Stimulated activated CD4-positive, alpha-beta T cell treated with anti-CD3 and anti-CD28 coated beads, Interleukin-15, amount 100 ng/mL, for 24 hours (primary cell): ENCODE results near the gene CNPY1.
A peak's percentile ranks its signal among the peaks of the same experiment; 100 is the strongest.

ENCODE experiments used
- DNase-seq: peaks from one replicate; pipeline ENCODE4 v3.0.0-alpha.2; 2020

The CNPY1 gene

DNA sequence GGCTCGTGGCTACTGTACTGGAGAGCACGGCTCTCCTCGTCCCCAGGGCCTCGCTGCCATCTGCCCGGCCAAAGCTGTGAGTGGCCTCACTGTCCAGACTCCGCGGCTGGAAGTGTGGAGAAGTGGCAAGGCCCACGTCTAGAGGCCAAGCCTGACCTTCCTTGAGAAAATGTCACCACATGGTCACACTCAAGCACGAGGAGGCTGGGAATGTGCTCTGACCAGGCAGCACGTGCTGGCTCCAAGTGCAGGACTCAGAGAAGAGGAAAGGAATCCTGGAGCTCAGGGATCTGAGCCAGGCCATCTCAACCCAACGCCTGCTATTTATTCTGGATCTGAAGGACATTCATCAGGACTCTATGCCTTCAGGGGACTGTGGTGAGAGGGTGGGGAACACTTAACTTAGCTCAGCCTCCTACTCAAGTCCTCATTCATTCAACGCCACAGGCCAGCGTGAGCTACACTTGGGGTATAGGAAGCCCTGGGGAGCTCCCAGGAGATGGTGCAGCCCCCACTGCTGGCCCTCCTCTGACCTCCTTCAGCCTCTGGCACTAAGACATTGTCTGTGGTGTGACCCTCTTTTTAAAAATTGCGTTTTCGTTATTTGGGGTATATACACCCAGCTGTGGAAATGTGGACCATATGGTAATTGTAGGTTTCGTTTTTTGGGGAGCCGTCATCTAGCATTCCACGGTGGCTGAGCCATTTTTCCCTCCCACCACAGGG is 59.4 kb downstream of the CNPY1 start:
- no peak for DNase-seq

DNA sequence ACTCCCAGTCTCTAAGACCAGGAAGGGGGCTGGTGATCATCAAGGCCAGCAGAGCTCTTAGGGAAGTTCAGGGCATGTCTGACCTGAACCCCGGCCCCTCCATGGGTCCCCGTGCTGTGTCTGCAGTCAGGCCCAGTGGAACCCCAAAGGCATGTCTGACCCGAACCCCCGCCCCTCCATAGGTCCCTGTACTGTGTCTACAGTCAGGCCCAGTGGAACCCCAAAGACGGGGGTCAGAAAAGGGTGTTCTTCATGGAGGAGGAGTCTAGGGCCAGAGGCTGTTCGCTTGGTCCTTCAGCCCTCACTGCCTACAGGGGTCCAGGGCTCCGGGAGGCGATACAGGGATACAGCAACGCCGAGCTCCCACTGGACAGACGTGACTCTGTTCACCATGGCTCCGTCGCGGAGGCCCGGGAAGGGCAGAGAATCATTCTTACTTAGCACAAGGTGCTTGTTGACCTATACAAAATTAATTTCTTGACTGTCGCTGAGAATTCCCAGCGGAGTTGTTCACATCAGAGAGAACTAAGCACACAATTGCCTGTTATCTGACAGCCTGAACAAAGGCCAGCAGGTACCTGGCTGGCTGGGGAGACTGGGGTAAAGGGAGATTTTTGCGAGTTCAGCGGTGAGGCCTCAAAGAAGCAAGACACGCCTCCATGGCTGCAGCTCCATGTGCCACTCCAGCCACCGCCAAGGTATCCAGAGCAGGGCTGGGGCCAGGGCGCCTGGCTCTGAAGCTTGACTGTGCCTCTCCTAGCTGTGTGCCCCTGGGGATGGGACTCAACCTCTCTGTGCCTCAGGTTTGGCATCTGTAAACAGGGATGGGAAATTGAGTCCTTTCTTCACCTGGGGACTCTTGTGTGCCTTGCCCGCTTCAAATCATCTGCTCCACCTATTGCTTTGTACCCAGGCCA is 61.6 kb downstream of the CNPY1 start:
- DNase-seq: no peak

- DNase-seq: no peak
Measured at GRCh38 chr7:155483868-155484325, 62.5 kb downstream of the CNPY1 start.

DNA sequence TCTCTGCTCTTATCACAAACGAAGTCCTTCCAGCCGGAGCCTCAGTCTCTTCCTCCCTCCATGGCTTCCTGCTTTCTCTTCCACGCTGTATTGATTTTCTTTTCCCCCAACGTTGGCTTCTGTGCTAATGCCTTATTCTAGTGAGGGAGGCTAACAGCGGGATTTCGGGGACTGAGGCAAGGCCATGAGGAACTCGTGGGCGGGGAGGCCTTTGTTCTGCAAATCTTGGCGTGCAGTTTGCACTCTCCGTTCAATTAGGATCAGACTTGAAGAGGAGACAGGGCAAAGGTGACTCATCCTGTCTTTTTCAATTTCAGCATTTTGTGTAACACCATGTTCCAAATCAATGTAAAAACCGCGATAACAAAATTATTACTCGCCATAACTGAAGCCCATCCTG is 63.1 kb downstream of the CNPY1 start:
- no peak for DNase-seq

DNA sequence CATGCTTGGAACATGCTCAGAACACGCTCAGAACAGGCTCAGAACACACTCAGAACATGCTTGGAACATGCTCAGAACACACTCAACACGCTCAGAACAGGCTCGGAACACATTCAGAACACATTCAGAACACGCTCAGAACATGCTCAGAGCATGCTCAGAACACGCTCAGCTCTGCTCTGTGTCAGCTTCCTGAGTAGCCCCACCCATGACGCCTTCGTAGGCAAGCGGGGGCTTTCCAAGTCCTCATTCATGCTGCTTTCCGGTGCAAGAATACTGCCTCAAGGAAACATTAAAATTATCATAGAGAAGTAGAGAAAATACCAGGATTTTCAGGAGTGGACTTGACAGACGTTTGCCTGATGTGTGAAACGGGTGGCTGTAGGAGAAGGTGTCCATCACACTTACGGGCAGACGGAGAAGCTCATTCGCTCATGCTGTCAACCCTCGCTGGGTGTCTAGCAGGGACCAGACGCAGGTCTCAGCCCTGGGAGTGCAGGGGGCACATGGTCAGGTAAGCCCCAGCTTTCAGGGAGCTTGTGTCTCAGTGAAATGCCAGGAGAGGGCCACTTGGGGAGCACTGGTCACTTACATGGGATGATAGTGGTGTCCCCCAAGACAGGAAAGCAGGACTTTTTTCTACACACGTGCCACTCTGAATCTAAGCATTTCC is 63.7 kb downstream of the CNPY1 start:
- no peak for DNase-seq

DNA sequence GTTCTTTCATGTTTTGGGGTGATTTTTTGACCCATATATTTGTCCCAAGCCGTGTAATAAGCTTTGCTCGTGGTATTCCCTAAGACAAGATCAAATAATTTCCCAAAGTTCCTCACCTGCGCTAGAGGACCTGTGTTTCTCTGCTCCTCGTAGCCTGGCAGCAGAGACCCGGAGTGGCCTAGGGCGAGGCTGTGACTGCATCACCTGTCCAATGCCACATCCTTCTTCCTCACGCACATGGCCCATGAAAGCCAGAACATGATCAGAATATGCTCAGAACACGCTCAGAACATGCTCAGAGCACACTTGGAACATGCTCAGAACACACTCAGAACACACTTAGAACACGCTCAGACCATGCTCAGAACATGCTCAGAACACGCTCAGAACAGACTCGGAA is 64.6 kb downstream of the CNPY1 start:
- DNase-seq: no peak

DNA sequence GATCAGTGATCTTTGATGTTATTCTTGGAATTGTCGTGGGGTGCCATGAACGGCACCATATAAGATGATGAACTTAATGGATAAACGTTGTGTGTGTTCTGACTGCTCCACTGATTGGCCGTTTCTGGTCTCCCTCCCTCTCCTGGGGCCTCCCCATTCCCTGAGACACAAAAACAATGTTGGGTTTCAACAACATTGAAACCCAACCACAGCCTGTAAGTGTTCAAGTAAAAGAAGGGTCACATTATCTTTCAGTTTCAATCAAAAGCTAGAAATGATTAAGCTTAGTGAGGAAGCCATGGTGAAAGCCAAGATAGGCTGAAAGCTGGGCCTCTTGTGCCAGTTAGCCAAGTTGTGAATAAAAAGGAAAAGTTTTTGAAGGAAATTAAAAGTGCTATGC is 68.9 kb downstream of the CNPY1 start:
- DNase-seq: no peak

- DNase-seq: no peak
Measured at GRCh38 chr7:155471718-155472117, 74.6 kb downstream of the CNPY1 start.

DNA sequence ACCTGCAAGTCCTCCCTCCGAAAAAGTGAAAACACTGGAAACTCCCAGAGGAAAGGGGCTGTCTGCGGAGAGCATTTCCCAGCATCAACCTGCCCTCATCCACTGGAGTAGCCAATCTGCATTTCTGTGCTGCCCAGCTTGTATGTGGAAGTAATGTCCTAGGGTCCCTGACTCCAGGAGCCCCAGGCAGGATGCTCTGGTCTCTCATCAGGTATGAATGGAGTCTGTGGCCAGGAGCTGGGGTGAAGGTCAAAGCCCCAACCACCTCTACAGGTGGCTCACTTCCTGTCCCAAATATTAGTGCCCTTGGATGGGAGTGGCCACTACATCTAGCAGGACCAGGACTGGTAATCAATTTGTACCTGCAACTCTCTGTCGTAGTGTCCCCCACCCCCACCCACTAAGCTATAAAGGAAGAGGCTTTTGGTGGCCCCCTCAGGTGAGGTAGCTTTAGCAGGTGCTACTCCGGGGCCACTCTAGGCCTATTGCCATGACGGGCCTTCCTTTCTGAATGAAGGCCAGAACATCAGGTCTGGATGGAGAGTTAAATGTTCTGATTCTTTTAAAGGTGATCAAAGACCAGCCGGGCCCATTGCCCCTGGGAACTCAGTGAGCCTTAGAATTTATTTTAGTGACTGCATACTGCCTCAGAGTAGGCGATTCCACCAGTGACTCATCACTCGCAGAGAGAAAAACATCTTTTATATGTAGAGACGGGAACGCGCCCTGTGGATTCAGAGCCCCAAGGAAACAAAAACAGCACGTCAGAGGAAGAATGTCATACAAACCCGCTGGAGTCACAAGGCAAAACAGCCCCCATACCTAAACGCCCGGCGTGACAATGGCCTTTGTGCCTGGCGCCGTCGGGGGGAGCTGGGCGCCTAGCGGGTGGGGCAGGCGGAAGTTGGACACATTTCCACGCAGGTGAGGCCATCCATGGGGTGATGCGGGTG is 75.4 kb downstream of the CNPY1 start:
- no peak for DNase-seq

GRCh38 chr7:155470186-155470487 is 76.2 kb downstream of the CNPY1 start:
- DNase-seq: no peak

DNA sequence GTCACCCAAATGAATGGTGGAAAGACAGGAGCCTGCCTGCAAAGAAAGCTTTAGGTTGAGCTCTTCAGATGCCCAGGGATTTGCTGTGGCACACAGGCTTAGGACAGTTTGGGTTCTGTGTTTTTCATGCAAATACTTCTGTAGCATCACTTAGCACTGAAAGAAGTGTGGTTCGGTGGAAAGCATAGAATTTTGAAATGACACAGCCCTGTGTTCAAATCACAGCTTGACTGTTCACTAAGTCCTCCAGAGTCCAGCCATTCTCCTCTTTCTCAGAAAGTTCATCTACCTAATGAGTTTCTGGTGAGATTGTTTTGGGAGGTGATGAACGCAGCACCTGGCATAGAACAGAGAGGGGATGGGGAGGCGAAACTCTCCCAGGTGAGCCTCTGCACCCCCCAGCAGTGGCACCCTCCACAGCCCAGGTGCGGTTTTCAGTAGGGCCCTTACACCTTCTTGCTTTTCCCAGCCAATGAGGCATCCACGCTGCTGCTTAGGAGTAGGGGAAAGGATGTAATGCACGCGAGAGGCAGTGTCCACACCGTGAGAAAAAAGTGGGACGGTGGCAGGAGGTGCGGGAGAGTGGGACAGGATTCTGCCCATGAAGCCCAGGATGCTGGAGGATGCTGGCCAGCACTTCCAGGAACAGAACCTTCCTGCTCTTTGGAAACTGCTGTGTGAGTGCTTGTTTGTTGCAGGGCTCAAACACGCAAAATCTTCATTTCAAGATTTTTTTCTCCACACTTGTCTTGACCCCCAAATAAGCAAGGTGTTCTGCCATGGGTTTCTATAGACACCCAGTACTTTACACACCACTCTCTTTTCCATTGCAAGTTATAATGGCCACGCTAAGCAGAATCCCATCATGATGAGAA is 76.8 kb downstream of the CNPY1 start:
- no peak for DNase-seq

DNA sequence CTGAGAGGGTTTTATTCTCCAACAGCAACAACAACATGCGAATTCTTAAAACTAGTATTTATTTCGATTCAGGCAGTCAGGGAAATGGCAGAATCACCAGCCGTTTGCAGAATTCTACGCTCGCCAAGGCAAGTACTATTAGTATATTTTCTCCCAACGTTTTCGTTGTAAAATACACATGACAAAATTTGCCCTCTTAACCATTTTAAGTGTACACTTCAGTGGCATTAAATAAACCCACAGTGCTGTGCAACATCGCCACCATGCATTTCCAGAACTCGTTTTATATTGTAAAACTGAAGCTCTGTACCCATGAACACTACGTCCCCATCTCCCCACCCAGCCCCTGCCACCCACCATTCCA is 77.6 kb downstream of the CNPY1 start:
- no peak for DNase-seq

DNA sequence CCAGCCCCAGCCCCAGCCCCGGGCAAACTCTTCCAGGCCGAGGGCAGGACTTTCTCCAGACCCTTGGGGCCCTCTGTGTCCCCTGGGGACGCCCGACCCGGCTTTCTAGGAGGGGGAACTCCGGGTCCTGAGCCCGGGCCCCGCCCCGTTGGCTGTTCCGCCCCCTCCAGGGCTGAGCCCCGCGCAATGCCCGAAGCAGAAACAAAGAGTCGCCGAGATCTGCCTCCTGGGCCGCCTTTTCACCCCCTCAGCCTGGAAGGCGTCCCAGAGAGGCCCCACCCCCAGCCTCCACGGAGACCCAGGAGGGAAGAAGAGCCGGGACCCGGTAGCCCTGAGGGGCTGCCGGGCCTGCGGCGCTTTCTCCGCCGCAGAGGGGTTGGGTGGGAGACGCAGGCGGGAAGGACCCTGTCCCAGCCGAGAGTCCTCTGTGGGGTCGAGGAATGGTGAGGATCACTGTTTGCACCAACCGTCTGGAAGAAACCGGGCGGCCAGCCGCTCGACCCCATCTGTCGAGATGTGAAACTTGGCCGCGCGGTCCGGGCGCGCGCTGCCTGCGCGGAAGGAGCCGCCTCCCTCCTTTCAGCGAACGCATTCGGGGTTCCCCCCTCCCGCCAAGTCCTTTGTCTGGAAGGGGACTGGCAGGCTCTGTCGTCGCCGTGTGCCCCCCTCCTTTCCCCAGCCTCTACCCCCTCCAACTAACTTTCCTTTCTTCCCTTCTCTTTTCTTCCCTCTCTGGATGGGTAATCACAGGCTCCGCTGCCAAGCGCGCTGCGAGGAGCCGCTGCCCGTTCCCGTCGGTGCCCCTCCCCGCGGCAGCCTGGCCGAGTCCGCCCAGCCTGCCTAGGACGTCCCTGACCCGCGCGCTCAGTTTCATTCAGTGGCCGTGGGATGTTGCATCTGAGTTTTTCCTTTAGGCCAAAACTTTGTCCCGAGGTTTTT is 78.2 kb downstream of the CNPY1 start:
- no peak for DNase-seq

- DNase-seq: peak; percentile 61
Measured at GRCh38 chr7:155466814-155467733, 79.3 kb downstream of the CNPY1 start.

DNA sequence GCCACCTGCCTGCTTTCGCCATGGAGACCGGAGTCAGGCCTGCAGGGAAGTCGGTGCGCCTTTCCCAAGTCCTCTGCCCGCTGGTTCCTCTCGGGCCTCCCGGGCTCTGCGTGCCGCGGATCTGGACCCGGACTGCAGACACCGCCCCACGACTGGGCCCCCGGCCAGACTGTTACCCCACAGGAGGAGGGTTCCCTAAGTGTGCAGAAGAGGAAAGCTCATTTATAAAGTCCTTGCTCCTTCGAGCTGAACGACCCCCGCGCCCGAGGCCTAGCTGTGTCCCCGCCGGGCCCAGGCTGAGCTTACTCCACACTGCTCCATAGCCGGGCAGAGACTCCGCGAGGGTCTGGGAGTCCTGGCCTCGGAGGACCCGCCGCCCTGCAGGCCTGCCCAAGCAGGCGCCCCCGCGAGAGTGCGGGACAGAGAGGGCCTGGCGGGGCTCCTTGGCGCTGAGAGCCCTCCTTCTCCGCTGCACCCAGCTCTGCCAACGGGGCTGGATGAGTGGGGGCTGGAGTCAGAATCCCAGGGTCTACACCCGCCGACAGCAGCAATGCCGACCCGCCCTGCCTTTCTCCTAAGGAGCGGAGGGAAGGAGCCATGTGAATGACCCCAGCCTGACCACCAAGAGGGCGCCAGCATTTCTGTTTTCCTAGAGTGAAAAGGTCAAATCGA is 80.1 kb downstream of the CNPY1 start:
- no peak for DNase-seq

DNA sequence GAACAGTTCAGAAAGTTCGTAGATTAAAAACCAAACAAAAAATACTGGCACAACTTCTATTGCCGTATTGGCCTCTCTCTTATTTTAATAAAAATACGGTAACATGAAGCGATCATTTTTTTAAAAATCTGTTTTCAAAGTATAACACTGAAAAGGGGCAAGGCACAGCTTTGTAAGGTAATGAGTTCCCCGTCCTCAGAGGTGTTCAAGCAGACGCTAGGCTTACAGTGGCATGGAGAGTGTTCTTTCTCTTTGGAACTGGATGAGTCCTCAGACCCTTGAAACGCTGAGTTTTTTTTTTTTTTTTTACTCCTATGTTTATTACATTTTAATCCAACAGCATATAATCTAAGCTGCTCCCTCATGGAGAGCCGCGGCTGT is 80.6 kb downstream of the CNPY1 start:
- DNase-seq: no peak

GRCh38 chr7:155464948-155465739 is 81.2 kb downstream of the CNPY1 start:
- no peak for DNase-seq

GRCh38 chr7:155464183-155464582 is 82.2 kb downstream of the CNPY1 start:
- DNase-seq: no peak
